NCI-H2171 treated with DMSO at 0.1 percent for 48 hours (cell line): ENCODE data around the gene NEDD9.

Experiments used
- DNase-seq: peaks from one replicate; lab custom pipeline; 2025; lab: John Stamatoyannopoulos, UW

NEDD9 gene

DNA sequence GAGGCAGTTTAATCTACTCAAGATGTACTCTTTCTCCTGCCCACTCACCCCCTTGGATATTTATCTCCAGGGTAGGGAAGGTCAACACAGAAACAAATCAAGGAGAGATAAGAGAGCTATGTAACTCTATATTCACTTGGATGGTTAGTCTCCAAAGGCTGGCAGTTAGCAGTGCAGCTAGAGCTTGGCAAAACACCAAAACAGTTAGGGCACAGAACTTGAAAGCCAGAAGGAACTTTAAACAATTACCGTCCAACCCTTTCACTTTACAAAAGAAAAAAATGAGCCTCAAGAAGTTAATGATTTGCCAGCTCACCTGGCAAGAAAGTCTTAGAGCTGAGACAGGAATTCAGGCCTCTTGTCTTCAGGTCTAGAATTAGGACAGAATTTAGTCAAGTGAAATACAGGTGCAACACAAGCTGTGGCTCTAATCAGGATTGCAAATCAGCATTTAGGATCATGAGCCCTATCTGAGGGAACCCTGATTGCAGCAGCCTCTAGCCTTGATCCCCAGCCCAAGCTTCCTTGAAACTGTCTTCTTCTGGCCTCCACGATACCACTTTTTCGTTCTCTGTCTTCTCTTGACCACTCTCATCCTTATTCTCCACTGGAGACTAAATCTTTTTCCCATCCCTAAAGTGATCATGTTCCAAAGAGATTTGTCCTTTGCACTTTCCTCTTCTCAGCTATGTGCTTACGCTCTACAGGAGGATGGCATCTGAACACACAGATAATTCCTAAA, 14.9 kb downstream of the NEDD9 start:
- peak; percentile 48 for DNase-seq

DNA sequence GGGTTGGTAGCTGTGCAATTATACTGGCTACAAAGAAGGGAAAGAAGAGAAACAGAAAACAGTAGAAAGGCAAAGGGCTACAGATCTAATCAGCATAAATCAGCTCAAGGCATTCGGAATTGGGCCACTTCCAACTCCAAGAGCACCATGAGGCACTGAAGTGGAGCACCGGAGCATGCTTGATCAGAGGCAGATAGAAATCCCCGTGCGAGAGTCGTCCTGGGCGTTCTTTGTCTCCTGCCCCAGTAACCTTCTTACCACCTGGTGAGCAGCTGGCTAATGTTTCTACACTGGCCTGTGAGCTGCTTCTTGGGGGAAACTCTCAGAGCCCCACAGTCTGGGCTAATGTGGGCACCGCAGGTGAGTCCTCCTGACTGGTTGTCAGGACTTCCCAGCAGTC, 16.7 kb downstream of the NEDD9 start:
- DNase-seq: peak; percentile 43

DNA sequence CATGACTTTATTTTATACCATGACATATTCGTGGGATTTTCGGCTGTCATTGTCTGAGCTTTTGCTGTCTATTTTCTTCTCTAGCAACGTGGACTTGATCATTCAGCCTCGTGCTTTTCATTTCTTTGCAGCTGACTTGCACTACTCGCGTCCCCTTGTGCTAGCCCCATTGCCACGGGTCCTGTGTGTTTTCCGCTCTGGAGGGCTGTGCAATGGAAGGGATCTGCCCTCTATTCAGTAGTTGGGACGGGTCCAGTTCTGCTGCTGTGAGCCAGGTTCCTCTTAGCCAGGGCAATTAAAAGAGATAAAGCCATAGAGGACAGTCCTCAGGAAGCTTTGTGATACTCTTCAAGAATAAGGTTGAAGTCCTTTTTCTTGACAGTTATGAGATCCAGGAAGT, 17.6 kb downstream of the NEDD9 start:
- DNase-seq: no peak

DNA sequence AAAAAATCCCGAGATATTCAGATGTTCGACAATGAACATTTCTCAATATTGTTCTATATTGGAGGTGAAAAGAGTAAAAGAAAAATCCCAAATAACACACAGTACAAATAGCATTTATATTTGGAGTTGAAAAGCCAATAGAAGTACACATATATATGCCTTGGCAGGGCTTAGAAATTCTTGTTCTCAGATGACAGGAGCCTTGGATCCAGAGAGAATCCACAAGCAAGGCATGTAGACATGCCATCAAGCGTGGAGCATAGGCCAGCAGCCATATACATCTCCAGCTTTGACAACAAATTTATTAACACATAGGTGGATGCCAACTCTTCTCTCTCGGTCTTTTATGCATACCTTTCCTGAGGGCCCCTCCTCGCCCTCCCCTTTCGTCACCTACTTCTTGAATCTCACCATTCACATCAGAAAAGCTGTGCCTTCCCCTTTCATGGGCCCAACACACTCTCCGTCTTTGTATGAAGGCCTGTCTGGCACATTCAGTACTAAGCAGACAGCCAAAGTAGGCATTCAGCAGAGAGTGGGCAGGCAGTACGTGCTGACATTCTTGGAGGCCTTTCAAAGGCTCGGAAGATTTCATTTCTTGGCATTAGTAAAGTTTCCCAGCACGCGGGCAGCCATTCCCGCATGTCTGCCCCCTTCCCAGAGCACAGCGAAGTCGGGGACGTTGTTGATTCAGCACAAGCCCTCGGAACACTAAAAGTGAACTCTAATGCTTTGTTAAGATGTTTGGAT, 18.2 kb downstream of the NEDD9 start:
- no peak for DNase-seq

DNA sequence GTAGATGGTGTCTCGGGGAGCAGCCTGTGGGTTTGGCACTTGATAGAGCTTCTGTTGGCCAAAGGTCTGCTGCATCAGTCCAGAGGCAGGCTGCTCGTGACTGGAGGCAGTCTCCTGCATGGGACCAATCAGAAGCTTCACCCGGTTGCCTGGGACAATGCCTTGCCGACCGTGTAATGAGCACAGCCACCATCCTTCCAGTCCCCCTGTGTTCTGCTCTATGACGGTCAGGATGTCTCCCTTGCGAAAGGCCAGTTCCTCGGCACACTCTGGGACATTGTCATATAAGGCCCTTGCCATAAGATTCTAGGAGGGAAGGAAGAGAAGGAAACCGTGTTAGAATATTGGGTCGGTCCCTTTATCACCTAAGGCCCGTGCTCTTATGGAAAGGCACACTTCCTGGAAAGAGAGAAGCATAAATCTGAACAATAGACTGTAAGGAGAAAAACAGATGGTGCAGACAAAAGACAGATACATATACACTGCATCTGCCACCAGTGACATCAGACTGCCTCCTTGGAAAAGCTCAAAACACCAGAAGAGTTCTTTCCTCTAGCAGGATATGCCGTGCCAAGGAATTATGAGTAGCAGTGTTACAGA, 18.9 kb downstream of the NEDD9 start:
- peak; percentile 69 for DNase-seq

DNA sequence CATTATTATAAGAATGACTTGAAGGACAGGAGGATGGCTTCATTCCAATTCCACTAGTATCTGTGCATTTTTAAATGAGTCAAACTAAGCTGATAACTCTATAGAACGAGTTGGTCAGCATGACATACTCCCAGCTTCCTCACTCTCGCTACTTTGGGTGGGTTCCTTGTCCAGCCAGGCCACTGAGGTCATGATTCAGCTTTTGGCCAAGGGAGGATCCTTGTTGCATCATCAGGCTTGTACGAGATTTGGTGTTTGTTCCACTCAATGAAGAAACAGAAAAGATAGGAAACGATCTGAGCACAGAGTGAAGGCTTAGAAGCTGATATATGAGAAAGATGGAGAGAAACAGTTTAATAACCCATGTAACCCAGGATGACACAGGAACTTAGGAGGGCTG, 19.8 kb downstream of the NEDD9 start:
- DNase-seq: no peak

DNA sequence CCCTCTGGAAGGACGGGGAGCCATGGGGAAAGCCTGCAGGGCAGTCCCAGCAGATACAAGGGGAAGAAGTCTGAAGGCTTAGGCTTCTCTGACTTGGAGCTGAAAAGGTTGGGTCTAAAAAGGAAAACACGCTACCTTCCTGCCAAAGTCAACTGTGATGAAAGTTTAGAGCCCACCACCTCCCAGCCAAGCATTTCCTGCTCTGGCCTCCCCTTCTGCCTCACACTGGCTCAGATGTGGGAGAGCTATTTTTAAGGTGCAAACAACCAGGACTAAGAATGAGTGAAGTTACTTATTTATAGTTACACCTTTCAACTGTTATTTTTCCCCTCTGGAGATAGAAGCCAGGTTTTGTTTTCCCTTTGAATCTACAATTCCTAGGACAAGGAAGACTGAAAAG, 21.2 kb downstream of the NEDD9 start:
- no peak for DNase-seq

DNA sequence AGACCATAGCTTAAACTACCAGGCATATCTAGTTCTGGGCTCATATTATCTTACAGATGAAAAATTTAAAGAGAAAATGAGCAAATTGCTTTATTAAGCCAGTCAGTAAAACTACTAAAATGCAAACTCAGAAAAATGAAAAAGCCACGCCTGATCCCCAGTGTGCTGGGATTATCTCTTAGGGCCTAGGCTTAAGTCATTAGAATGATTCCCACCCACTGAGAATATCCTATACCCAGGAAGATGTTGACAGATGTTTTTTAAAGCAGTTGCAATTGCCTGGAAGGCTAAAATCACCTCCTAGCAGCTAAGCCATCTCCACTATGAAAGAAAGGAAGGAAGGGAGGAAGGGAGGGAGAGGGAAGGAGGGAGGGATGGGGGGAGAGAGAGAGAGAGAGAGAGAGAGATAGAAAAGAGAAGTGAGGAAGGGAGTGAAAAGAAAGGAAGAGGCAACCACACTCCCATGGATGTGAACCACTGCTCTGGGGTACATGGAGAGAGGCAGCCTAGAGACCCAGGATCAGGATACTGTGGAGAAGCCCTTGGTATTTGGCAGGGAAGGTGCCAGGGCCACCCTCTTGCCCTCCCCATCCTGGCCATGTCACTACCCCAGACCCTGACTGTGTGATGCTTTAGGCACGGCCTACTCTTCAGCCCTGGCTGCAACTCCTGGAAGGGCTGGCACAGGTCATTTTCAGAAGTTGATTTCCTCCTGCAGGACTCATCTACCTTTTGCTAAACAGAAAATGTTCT, 21.9 kb downstream of the NEDD9 start:
- no peak for DNase-seq

DNA sequence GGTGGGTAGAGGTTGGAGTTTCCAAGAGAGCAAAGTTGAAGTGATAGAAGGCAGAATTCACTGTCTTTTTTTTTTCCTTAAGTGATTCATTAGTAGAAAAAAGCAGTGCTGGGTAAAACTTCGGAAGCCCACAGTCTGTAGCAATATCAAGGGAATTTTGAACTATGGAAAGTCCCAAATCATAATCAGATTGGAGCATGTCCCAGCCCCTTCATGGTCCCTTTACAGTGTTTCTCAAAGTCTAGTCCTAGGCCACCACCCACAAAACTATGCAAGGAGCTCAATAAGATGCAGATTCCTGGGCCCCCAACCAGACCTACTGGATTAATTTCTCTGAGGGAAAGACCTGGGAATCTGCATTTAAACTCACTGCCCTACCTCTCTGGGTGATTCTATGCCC, 22.6 kb downstream of the NEDD9 start:
- DNase-seq: no peak

DNA sequence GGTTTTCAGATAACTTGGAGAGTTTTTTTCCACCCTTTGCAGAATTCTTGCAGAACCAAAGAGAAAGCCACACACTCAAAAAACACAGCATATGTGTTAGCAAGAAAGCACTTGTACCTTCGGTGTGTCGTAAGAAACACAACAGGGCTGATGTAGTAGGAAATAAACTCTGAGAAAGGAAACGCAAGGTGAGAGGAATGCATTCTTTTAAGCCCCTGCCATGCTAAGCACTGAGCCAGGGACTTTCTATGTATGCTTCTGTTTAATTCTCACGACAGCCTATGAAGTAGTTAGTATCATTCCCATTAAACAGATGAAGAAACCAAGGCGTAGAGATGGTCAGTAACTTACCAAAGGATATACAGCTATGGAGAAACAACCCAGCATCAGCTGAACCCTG, 23.1 kb downstream of the NEDD9 start:
- DNase-seq: no peak

DNA sequence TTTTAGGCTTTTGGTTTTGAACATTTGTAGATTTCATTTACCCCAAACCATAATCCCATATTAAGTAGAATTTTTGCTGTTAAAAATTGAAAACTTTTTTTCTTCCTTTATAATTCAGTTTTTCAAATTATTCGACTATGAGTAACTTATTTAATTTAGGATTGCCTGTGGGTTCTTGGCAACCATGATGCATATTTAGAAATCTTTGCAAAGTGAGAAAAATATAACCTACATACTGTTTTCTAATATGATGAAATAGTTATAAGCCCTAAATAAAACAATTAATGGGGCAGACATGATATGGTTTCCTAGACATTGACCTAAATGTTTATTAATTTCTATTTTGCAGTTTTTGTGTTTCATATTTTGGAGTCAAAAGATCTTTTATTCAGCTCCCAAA, 23.6 kb downstream of the NEDD9 start:
- DNase-seq: no peak

DNA sequence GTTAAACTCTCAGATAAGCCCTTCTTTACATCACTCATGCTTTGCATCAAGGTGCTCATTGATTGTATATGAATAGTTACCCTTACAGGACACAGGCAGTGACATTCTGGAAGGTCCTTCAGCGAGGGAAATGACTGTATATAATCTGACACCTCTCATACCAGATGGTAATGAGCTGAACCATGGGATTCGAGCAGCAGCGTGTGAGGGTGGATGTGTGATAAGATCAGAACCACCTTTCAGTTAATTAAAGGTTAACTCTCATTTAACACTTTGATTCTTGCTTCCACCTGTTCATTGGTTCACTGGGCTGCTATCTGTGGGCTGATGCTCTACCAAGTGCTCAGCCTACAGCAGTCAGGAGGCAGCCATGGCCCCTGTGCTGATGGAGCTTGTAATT, 24.2 kb downstream of the NEDD9 start:
- peak; percentile 95 for DNase-seq

DNA sequence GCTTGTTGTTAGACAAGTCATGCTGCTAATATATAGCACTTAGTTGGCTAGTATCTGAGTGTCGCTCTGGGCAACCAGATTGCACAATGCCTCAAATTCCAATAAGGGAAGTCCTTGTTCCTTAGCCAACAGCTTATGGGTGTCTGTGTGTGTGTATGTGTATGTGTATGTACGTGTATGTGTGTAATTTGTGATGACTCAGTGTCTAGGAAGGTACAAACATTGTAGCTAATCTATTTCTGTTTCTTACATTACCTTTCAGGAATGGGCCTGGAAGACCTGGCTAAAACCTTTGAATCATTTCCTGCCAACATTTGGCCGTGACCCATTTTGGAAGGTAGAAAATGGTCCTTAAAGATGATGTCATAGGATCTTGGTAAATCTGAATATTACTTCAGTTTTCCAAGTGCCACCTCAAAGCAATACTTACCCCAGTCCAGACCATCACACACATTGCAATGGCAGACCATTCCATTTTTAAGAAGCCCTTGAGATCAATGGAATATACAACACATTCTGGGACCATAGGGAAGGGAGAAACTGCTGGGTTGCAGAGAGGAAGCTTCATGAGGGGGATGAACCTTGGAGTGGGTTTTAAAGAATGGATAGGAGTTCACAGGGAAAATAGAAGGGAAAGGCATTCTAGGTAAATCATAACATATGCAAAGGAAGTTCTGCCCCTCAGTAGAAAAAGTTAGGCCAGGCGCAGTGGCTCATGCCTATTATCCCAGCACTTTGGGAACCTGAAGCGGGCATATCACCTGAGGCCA, 25.1 kb downstream of the NEDD9 start:
- DNase-seq: no peak

DNA sequence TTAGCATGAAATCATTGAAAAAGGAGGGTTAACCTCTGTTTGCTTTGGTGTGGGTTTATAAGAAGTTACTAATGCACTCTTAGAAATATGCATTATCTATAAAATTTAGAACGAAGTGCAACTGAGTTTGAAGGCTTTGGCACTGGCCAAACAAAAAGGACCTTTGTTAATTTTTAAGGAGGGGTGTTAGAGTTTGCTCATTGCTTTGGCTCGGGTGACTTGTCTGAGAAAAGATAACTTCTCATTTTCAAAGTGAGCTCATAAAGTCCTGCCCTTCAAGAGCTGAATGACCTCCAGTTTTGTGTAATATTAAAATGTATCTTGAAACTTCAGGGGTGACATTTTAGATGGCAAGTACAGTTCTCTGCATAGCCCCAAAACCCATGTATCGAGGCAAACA, 25.9 kb downstream of the NEDD9 start:
- DNase-seq: no peak

DNA sequence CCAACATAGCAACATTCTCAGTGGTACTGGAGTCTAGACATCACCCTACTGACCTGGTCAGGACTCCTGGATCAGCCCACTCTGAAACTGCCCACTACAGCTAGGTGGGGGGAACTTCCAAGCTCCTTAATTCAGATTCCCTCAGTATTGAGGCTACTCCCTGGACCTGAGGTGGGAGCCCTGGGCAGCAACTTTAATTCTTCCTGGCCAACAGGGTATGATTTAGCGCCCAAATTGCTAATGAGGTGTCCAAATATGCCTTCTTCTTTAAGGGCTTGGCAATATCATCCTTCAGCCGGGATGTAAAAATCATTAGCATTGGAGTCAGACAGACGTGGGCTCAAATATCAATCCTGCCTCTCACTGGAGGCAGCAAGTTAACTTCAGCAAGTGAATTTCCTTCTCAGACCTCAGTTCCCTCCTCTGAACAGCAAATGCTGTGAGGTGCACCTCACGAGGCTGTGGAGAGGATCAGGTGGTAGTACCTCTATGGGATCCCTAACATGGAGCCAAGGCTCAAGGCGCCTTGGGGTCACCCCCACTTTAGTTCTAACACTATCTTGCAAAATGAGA, 27.6 kb downstream of the NEDD9 start:
- no peak for DNase-seq

DNA sequence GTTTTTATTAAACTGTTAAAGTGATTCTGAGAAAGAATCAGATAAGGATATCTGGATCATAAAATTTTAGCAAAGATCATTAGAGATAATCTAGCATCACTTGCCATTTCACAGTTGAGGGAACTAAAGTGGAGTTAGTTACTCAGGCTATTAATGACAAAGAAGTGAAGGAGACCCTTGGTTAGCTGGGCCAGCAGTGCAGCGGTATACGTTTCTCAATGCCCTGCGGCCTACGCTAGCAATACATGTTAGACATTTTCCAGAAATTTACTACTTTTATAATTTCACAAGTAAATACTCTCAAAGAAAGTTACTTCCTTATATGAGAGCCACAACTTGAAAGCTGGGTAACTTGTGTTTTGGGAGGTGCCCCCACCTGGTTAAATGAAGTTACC, 28.5 kb downstream of the NEDD9 start:
- no peak for DNase-seq

DNA sequence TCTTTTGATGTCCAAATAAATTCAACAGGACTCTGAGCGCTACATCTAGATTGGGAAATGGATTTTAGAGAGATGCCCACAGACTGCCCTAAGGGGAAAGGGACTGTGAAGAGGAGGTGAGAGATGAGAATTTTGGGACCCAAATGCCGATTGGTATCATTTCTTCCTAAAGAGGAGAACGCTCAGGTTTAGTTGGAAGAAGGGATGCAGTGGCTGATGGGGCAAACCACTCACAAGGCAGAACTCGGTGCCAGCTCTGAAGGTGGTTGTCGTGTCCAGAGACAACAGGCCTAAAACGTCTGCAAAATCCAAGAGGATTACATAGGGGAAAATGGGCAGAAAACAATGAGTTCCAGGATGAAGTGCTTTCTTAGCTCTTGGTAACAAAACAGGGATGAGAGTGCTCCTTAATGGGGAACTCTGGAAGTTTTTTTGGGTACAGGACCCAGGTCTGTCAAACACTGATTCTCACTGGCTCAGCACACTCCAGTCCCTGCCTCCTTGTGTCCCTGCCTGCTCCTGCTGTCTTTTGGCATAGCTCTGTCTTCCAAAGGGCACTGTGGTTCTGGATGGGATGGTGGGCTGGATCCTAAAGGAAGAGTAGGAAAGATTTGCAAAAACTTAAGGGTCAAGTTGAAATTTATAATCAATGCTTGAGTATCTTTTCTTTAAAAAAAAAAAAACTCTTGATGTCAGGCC, 29.0 kb downstream of the NEDD9 start:
- DNase-seq: no peak

DNA sequence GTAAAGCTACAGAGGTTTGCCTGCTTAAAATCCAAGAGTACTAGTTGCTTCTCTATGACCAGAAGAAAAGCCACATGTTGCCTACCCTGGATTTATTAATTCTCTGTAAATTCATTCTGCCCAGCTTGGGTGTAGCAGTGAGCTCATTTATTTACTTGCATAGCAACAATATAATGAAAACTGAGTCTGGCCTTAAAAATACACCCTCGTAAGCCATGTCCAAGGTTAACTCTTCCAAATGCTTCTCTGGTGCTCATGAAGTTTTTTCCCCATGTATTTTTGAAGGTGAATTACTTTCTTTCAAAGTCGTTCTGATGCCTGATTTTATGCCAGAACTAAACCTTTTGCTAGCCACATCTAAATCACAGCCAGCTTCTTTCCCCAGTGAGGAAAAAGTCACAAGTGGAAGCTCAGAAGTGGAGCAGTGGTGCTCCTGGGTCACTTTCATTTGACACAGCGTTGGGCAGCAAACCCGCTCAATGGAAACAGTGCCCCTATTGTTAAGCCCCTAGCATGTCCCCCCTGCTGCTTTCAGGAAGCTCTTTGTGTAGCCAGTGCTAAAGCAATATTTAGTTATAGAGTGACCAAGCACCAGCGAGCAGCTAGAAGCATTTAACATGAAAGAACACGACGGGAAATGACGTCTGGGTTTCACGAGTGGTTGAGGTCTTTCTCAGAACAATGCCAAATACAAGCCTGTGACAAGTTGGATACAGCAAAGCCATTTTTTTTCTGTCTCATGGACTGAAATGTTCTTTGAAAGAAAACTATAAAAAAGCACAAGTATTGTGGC, 29.8 kb downstream of the NEDD9 start:
- DNase-seq: no peak

DNA sequence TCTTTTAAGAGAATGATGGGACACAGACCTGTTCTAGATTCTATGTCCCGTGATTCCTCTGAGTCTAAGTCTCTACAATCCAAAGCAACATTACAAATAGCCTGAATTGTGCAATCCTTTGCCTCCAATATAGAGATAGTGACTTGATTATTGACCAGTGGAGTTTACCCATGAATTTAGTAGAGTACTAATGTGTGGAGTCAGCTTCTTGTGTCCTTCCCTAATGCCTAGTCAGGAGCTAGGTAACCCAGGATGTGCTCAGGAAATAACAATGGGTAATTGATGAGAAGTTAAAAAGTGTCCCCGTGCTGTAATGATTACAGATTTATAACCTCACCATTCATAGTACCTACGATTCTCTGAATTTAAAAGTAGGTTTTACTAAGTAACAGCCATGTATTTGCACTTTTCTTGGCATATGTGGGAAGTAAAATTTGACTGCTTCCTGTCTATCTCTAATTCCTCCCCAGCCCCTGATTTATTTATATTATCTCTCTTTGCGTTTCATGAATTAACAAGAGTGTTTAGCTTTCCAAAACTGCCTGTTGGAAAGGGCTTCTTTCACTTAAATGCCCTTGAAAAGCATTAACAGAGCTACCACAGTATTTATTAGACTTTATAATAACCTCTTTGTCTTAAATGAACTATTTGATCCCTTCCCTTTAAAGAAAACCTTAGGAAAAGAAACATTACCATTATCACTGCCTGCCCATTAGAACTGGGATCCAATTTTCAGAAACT, 30.5 kb downstream of the NEDD9 start:
- DNase-seq: no peak
